Midbrain (tissue), 1 donor: Measurements from ENCODE around the gene SMAD2.

Experiments used
- DNase-seq: peaks from one replicate; lab custom pipeline; 2025; lab: John Stamatoyannopoulos, UW

The SMAD2 gene

GRCh38 chr18:47898055-47898454 lies 32.4 kb downstream of the SMAD2 start:
- no peak for DNase-seq

- no peak for DNase-seq
Observed at GRCh38 chr18:47895565-47896250, 34.8 kb downstream of the SMAD2 start.

- no peak for DNase-seq
Observed at GRCh38 chr18:47893939-47894699, 36.3 kb downstream of the SMAD2 start.

DNA sequence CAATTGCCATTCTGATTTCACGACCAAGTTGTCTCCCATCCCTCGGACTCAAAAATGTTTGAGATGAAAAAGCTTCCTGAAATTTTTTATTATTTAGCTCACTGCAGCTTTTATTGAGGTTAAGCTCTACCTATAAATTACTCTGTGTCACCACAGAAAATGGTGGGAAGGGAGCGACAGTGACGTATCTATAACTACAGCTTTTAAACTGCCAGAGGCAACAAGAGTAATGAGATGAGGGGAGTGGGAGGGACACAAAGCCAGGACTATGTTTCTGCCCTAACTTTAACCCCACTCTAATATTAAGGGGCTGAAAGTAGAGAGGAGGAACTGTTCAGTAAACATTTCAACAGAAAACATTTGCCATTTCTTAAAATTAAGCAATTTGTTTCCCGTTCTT lies 37.4 kb downstream of the SMAD2 start:
- no peak for DNase-seq

GRCh38 chr18:47888156-47888555 lies 42.3 kb downstream of the SMAD2 start:
- no peak for DNase-seq

- no peak for DNase-seq
Observed at GRCh38 chr18:47887227-47887626, 43.2 kb downstream of the SMAD2 start.

GRCh38 chr18:47883771-47884413 lies 46.6 kb downstream of the SMAD2 start:
- DNase-seq = no peak

- DNase-seq = no peak
Observed at GRCh38 chr18:47882641-47883040, 47.8 kb downstream of the SMAD2 start.

GRCh38 chr18:47881752-47882455 lies 48.6 kb downstream of the SMAD2 start:
- DNase-seq = no peak

- no peak for DNase-seq
Observed at GRCh38 chr18:47881042-47881441, 49.4 kb downstream of the SMAD2 start.

DNA sequence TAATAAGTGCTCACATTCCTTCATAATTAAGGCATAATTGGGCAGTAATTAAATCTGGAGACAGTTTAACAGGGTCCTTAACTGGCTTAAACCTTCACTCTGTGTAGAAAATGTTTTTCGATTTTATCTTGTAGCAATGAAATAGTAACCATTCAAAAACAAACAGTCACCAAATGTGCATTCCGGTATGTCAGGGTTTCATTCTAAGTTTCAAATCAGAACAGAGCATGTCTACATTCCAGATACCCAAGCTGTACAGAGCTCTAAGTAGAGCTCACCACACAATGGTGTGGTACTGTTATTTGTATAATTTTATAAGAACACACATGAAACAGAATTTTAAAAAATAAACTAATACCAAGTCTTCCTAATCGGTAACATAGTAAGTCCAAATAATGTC lies 52.6 kb downstream of the SMAD2 start:
- DNase-seq = no peak

- no peak for DNase-seq
Observed at GRCh38 chr18:47876813-47877212, 53.6 kb downstream of the SMAD2 start.

- no peak for DNase-seq
Observed at GRCh38 chr18:47873625-47874024, 56.8 kb downstream of the SMAD2 start.

DNA sequence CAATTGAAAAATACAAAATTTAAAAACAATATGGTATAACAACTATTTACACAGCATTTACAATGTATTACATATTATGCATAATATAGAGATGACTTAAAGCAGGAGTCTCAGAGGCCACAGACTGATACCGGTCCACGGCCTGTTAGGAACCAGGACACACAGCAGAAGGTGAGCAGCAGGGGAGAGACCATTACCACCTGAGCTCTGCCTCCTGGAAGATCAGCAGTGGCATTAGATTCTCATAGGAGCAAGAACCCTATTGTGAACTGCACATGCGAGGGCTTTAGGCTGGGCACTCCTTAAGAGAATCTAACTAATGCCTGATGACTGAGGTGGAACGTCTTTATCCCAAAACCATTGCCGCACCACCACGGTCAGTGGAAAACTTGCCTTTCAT lies 58.0 kb downstream of the SMAD2 start:
- DNase-seq = no peak

DNA sequence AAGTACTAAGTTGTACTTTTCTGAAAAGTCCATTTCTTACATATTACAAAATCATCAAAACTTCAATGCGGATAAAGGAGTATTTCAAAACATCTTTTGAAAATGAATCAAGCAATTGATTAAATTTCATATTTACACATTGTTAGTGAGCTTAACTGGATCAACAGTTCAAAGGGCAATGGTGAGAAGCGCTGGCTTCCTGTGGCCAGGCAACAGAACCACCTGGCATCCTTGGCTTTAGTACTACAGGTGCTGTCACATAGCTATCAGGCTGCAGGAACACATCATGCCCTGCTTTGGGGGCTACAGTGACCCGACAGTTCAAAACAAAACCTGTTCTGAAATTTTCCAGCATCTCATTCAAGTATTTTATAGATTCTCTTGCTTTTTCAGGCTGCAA lies 59.2 kb downstream of the SMAD2 start:
- no peak for DNase-seq

DNA sequence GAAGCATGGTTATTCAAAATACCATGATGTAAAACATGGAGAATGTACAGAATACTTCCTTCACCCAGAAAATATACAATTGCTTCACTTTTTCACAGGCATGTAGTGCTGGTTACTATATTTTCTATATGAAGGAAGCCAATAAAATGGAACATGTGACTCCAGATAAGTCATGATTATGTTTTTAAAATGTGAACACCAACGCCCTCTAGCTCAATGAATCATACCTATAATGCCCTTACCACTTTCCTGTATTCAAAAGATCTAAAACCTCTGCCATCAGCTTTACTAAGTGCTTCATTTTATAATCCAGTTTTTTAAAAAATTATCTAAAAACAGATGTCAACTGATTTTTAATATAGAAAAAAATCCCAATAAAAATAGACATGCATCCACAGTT lies 59.9 kb downstream of the SMAD2 start:
- DNase-seq = no peak

DNA sequence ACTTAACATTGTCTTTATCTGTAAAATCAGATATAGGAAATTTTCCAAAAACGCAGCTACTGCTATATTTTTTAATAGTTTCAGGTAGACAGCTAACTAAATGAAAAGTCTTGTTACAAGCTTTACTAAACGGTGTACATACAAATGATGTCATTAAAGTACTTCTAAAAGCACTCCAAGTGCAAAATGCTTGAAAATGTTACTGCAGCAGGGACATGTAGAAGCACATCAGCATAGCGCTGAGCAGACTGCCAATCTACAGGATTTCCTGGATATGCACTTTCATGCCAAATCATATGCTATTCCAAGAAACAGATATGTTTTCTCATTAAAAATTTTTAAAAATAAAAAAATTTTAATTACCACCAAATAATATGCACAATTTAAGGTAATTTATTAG lies 61.7 kb downstream of the SMAD2 start:
- DNase-seq = no peak

DNA sequence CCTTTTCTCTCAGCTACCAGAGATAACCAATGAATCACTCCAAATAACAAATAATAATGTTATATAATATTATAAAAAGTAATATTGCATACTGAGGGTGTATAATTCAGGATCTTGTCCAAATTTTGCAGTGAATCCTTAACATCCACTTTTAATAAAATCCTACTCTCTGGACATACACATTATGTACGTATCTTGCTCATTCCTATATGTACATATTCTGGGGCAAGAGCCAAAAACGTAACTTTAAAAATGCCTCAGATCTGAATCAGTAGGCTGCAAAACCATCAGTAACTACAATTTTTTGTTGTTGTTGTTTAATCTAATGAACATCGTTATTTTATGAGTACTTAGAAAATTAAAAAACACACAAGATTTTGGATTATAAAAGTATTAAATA lies 65.3 kb downstream of the SMAD2 start:
- no peak for DNase-seq

DNA sequence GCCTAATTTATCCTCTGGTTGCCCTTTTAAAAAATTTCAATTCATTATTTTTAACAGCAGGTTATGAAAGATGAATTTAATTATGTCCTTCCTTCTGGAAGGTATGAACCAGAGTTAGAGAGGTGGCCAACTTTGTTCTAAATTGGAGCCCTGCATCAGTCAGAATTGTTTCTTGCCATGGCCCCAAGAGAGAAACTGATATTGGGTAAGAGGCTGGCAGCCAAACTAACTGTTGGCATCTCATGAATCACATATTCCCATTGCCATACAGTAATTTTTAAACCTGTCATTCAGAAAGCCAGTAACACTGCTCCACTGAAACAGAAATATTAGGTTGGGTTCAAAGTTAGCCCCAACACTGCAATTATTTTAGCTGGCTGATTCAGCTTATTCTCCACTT lies 67.4 kb downstream of the SMAD2 start:
- DNase-seq = no peak

GRCh38 chr18:47858607-47859006 lies 71.9 kb downstream of the SMAD2 start:
- DNase-seq = no peak

GRCh38 chr18:47847635-47848034 lies 82.8 kb downstream of the SMAD2 start:
- DNase-seq = no peak

- DNase-seq = no peak
Observed at GRCh38 chr18:47846431-47846830, 84.0 kb downstream of the SMAD2 start.
